K562 (cell line): Measurements from ENCODE around the gene MLKL. TPM values are rescaled to one million over a fixed set of nuclear protein-coding genes. Genes with fewer than 3 reads are reported as not detected.

Experiments
- C11orf30 ChIP-seq: fragments of 450-650 bp; IDR thresholded peaks from 2 replicates; pipeline ENCODE4 v1.6.1; 2016; ENCODE audit warnings: low read depth, mild to moderate bottlenecking
- CBX1 ChIP-seq: sonication (generic); IDR thresholded peaks from 2 replicates; pipeline ENCODE4 v1.6.1; 2016; ENCODE audit warnings: antibody characterized with exemption, low read depth, mild to moderate bottlenecking
- CBX5 ChIP-seq: IDR thresholded peaks from 2 replicates; pipeline ENCODE4 v1.6.1; 2014; ENCODE audit warnings: low read depth, borderline replicate concordance
- ESRRA ChIP-seq: fragments of 450-650 bp; IDR thresholded peaks from 2 replicates; pipeline ENCODE4 v1.6.1; 2014; ENCODE audit warnings: low read depth, mild to moderate bottlenecking, moderate library complexity, borderline replicate concordance
- FOS ChIP-seq: IDR thresholded peaks from 3 replicates; pipeline ENCODE4 v1.6.1; 2011; ENCODE audit not compliant: insufficient read length; ENCODE audit errors: extremely low read depth
- FOXK2 ChIP-seq, 2 experiments: fragments of 450-650 bp; IDR thresholded peaks in 1 of 2; conservative IDR thresholded peaks in 1 of 2; 2 replicates each; pipeline ENCODE4 v1.6.1; 2016; ENCODE audit warnings: low read depth in 2 of 2, mild to moderate bottlenecking in 1 of 2
- KAT2B ChIP-seq: IDR thresholded peaks from one replicate; pipeline ENCODE4 v1.6.1; 2012; ENCODE audit warnings: low read depth, mild to moderate bottlenecking, control low read depth, inconsistent platforms, low read length, moderate library complexity
- MAFF ChIP-seq: IDR thresholded peaks from 2 replicates; pipeline ENCODE4 v1.6.1; 2012; ENCODE audit warnings: low read length, improper control_type of control experiment
- MAZ ChIP-seq, 2 experiments: fragments of 450-650 bp in 1 of 2; sonication (generic) in 1 of 2; formaldehyde crosslinking; IDR thresholded peaks in 1 of 2; conservative IDR thresholded peaks in 1 of 2; 2 replicates each; pipeline versions ENCODE4 v1.4.0 to v1.5.0; 2020; ENCODE audit warnings: mild to moderate bottlenecking in 1 of 2, missing genetic modification reagents in 1 of 2
- MIER1 ChIP-seq: fragments of 450-650 bp; IDR thresholded peaks from 2 replicates; pipeline ENCODE4 v1.6.1; 2016; ENCODE audit warnings: antibody characterized with exemption, mild to moderate bottlenecking, low read depth
- RAD21 ChIP-seq, 2 experiments: fragments of 250-450 bp in 1 of 2; fragments of 450-650 bp in 1 of 2; sonication (Bioruptor Pico) in 1 of 2; formaldehyde crosslinking in 1 of 2; IDR thresholded peaks in 1 of 2; conservative IDR thresholded peaks in 1 of 2; 2 replicates each; pipeline versions ENCODE4 v1.4.0 to v1.8.0; 2020 to 2022; ENCODE audit warnings: mild to moderate bottlenecking in 2 of 2, moderate library complexity in 1 of 2
- SMAD1 ChIP-seq: fragments of 150-350 bp; IDR thresholded peaks from 2 replicates; pipeline ENCODE4 v1.6.1; 2014; ENCODE audit warnings: low read length, low read depth; ENCODE audit not compliant: partially characterized antibody
- SMARCB1 ChIP-seq: IDR thresholded peaks from 2 replicates; pipeline ENCODE4 v1.6.1; 2011; ENCODE audit warnings: improper control_type of control experiment, low read depth; ENCODE audit not compliant: insufficient read length
- SOX6 ChIP-seq: fragments of 450-650 bp; IDR thresholded peaks from 2 replicates; pipeline ENCODE4 v1.6.1; 2014; ENCODE audit warnings: mild to moderate bottlenecking
- STAT5B ChIP-seq: fragments of 250-450 bp; sonication (Bioruptor Pico); IDR thresholded peaks from 2 replicates; pipeline ENCODE4 v1.8.0; 2021; ENCODE audit warnings: mild to moderate bottlenecking, inconsistent platforms
- TEAD1 ChIP-seq, 2 experiments: fragments of 450-650 bp in 1 of 2; sonication (generic) in 1 of 2; formaldehyde crosslinking; IDR thresholded peaks; 2 replicates each; pipeline versions ENCODE4 v1.4.0 to v1.8.0; 2020 to 2022; ENCODE audit warnings: mild to moderate bottlenecking in 2 of 2, missing genetic modification reagents in 1 of 2
- TEAD2 ChIP-seq: fragments of 450-650 bp; IDR thresholded peaks from 2 replicates; pipeline ENCODE4 v1.6.1; 2016; ENCODE audit warnings: missing genetic modification characterization, control low read depth, missing compliant biosample characterization
- ZBTB8A ChIP-seq: fragments of 450-650 bp; IDR thresholded peaks from 2 replicates; pipeline ENCODE4 v1.6.1; 2018; ENCODE audit warnings: mild to moderate bottlenecking, moderate library complexity; ENCODE audit not compliant: partially characterized antibody
- ZKSCAN1 ChIP-seq: fragments of 150-350 bp; IDR thresholded peaks from 2 replicates; pipeline ENCODE4 v1.6.1; 2016; ENCODE audit warnings: low read depth, low read length
- ZNF140 ChIP-seq: fragments of 250-450 bp; sonication (Bioruptor Pico); IDR thresholded peaks from 2 replicates; pipeline ENCODE4 v1.8.0; 2021; ENCODE audit warnings: moderate library complexity, mild to moderate bottlenecking, inconsistent platforms
- ZNF184 ChIP-seq: sonication (generic); formaldehyde crosslinking; IDR thresholded peaks from 2 replicates; pipeline ENCODE4 v1.5.0; 2020; ENCODE audit warnings: missing genetic modification reagents
- ZNF232 ChIP-seq: sonication (generic); formaldehyde crosslinking; IDR thresholded peaks from 2 replicates; pipeline ENCODE4 v1.8.0; 2022; ENCODE audit warnings: mild to moderate bottlenecking, missing genetic modification reagents
- ZNF668 ChIP-seq: fragments of 250-450 bp; sonication (Bioruptor Pico); IDR thresholded peaks from 2 replicates; pipeline ENCODE4 v1.8.0; 2022; ENCODE audit warnings: mild to moderate bottlenecking, inconsistent platforms
- polyA plus RNA-seq, 8 experiments: library from polyadenylated mRNA; depleted of rRNA in 4 of 8; stranded (reverse) in 5 of 8; unstranded in 3 of 8; fragments of >200 nt; fragmentation: Nextera tagmentation in 2 of 8; fragmentation: Illumina TruSeq in 1 of 8; extraction: Ambion mirVana in 2 of 8; extraction: Trizol in 1 of 8; gene quantifications; 2 replicates each; pipeline versions ENCODE4 v1.2.1 to v1.2.3, GENCODE V29; 2011 to 2014; ENCODE audit warnings: inconsistent platforms in 1 of 8, missing spikeins in 1 of 8
- total RNA-seq, 7 experiments: library from RNA; depleted of rRNA in 6 of 7; stranded (reverse); fragments of >200 nt in 6 of 7; fragmentation: Illumina TruSeq in 2 of 7; extraction: Trizol in 2 of 7; gene quantifications; 2 replicates each; pipeline versions ENCODE4 v1.2.1 to v1.2.3, GENCODE V29; 2011 to 2021; ENCODE audit warnings: low replicate concordance in 1 of 7
- TF ChIP-seq, protein P1 (sequence below): fragments of 250-450 bp; sonication (Bioruptor Pico); IDR thresholded peaks from 2 replicates; pipeline ENCODE4 v1.8.0; 2022; ENCODE audit warnings: moderate library complexity, mild to moderate bottlenecking, inconsistent platforms
- TF ChIP-seq, protein P2 (sequence below): sonication (generic); formaldehyde crosslinking; IDR thresholded peaks from 2 replicates; pipeline ENCODE4 v1.8.0; 2022; ENCODE audit warnings: mild to moderate bottlenecking, missing genetic modification reagents

MLKL gene
- total and polyA plus RNA-seq, 9 of the 15 experiments (the other 6 are each of a cell fraction or from before 2014, with no cell fraction given) = 1.6 to 6.1 (median 4.8) TPM

DNA sequence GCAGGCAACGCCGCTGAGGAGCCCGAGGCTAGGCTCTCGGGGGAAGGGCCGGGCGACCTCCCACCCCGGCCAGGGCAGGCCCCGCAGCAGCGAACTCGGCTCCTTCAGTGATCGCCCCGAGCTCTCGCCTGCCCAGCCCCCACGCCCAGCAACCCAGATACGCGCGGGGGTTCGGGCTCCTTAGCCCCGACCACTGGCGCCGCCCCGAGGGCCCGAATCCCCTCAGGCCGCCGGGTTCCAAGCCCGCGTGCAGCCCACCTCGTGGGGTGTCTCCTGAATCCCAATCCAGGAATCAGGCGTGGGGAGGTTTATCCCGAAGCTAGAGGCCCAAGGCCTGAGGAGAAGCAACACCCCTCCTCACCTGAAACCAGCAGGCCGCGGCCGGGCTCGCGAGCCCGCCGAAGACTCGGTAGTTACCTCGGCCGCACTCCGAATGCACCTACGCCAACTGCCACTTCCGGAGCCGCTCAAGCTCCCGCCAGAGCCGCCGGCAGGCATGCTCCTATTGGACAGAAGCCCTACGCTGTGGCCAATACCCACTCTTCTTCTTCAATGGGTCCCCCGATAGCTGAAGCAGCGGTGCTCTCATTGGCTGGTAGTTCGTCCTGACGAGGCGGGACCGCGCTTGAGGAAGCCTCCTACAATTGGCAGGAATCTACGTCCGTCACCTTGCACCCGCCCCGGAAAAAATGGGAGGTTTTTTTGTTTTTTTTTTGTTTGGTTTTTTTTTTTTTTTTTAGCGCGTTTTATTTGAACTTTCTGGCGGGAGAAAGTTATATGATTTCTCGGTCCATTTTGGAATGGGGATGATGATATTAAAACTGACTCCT, 34.0 kb downstream of the MLKL start, which contains the start of gene RFWD3 (continued):
- TF ChIP-seq ZNF232 (no peak), ZBTB8A (no peak), ESRRA (0 out of 2 replicates have a peak, but pooled peaks have one; percentile 24), KAT2B (no peak), STAT5B (CRISPR knock-in tag) (no peak), ZNF140 (CRISPR knock-in tag) (no peak), SMAD1 (peak; percentile 84), SOX6 (peak; percentile 32; the same call in 1 of the 2 replicates), MIER1 (no peak), SMARCB1 (no peak), C11orf30 (peak; percentile 93), TEAD2 (no peak), ZKSCAN1 (no peak), CBX1 (peak; percentile 85), FOXK2 (conservative IDR thresholded peaks at IDR 0.05 in 1 of 2, IDR thresholded peaks at IDR 0.05 in 1 of 2; ENCODE audit: low read depth in 2 of 2) (peak in 1 of 2 experiments; percentile 54; a peak in 1 of 4 replicates), MAFF (0 out of 2 replicates have a peak, but pooled peaks have one; percentile 9), ZNF668 (CRISPR knock-in tag) (no peak), CBX5 (no peak), RAD21 (CRISPR knock-in tag; conservative IDR thresholded peaks at IDR 0.05 in 1 of 2, IDR thresholded peaks at IDR 0.05 in 1 of 2) (no peak), FOS (peak; percentile 99), ZNF184 (no peak), TEAD1 (CRISPR knock-in tag; IDR thresholded peaks at IDR 0.05) (peak in 1 of 2 experiments; percentile 76; a peak in 3 of 4 replicates), MAZ (CRISPR knock-in tag; conservative IDR thresholded peaks at IDR 0.05 in 1 of 2, IDR thresholded peaks at IDR 0.05 in 1 of 2) (peak; percentile 35 to 42; a peak in 2 of 4 replicates)
- TF ChIP-seq, protein P1, sequence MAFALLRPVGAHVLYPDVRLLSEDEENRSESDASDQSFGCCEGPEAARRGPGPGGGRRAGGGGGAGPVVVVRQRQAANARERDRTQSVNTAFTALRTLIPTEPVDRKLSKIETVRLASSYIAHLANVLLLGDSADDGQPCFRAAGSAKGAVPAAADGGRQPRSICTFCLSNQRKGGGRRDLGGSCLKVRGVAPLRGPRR (CRISPR knock-in tag) = no peak
- TF ChIP-seq, protein P2, sequence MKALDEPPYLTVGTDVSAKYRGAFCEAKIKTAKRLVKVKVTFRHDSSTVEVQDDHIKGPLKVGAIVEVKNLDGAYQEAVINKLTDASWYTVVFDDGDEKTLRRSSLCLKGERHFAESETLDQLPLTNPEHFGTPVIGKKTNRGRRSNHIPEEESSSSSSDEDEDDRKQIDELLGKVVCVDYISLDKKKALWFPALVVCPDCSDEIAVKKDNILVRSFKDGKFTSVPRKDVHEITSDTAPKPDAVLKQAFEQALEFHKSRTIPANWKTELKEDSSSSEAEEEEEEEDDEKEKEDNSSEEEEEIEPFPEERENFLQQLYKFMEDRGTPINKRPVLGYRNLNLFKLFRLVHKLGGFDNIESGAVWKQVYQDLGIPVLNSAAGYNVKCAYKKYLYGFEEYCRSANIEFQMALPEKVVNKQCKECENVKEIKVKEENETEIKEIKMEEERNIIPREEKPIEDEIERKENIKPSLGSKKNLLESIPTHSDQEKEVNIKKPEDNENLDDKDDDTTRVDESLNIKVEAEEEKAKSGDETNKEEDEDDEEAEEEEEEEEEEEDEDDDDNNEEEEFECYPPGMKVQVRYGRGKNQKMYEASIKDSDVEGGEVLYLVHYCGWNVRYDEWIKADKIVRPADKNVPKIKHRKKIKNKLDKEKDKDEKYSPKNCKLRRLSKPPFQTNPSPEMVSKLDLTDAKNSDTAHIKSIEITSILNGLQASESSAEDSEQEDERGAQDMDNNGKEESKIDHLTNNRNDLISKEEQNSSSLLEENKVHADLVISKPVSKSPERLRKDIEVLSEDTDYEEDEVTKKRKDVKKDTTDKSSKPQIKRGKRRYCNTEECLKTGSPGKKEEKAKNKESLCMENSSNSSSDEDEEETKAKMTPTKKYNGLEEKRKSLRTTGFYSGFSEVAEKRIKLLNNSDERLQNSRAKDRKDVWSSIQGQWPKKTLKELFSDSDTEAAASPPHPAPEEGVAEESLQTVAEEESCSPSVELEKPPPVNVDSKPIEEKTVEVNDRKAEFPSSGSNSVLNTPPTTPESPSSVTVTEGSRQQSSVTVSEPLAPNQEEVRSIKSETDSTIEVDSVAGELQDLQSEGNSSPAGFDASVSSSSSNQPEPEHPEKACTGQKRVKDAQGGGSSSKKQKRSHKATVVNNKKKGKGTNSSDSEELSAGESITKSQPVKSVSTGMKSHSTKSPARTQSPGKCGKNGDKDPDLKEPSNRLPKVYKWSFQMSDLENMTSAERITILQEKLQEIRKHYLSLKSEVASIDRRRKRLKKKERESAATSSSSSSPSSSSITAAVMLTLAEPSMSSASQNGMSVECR (CRISPR knock-in tag) = peak; percentile 41; the same call in 1 of the 2 replicates
